Neuronal stem cell (in vitro differentiated cells): ENCODE results near the gene MYO3B.
A peak's percentile ranks its signal among the peaks of the same experiment; 100 is the strongest.

Experiments
- DNase-seq: peaks from one replicate; pipeline ENCODE4 v3.0.0-alpha.2; 2013; ENCODE audit warnings: low spot score
- H2AFZ ChIP-seq: one replicate; pipeline ENCODE4 v1.6.1; 2013; ENCODE audit warnings: mild to moderate bottlenecking, low read length, inconsistent platforms
- H2AK5ac ChIP-seq: 2 replicates; pipeline ENCODE4 v1.6.1; 2013; ENCODE audit warnings: low read depth, mild to moderate bottlenecking, inconsistent platforms, low read length, moderate library complexity, mixed read lengths
- H2BK120ac ChIP-seq: 2 replicates; pipeline ENCODE4 v1.6.1; 2013; ENCODE audit warnings: low read depth, mild to moderate bottlenecking, inconsistent platforms, low read length, moderate library complexity, mixed read lengths
- H2BK12ac ChIP-seq: one replicate; pipeline ENCODE4 v1.6.1; 2013; ENCODE audit warnings: low read length, inconsistent platforms
- H2BK15ac ChIP-seq: 2 replicates; pipeline ENCODE4 v1.6.1; 2013; ENCODE audit warnings: mild to moderate bottlenecking, low read length, inconsistent platforms, mixed read lengths
- H2BK5ac ChIP-seq: one replicate; pipeline ENCODE4 v1.6.1; 2013; ENCODE audit warnings: inconsistent platforms, mild to moderate bottlenecking, low read length, moderate library complexity
- H3K14ac ChIP-seq: one replicate; pipeline ENCODE4 v1.6.1; 2013; ENCODE audit warnings: low read length, inconsistent platforms
- H3K18ac ChIP-seq: 2 replicates; pipeline ENCODE4 v1.6.1; 2013; ENCODE audit warnings: low read length, inconsistent platforms
- H3K23ac ChIP-seq: 2 replicates; pipeline ENCODE4 v1.6.1; 2013; ENCODE audit warnings: low read depth, mild to moderate bottlenecking, mixed read lengths, low read length, inconsistent platforms; ENCODE audit not compliant: poor library complexity
- H3K27ac ChIP-seq: replicated peaks from 3 replicates; pipeline ENCODE4 v1.5.1; 2013; ENCODE audit warnings: low read length, inconsistent platforms
- H3K27me3 ChIP-seq, 3 experiments: 2 replicates each; pipeline ENCODE4 v1.6.1; 2013; ENCODE audit warnings: low read length in 3 of 3, mild to moderate bottlenecking in 2 of 3, inconsistent platforms in 1 of 3, low read depth in 1 of 3, mixed read lengths in 1 of 3, moderate library complexity in 1 of 3; ENCODE audit not compliant: control insufficient read depth in 3 of 3, insufficient read depth in 3 of 3
- H3K36me3 ChIP-seq, 2 donors: replicated peaks in 1 of 2; 2 replicates each; pipeline ENCODE4 v1.6.1; 2013; ENCODE audit warnings: low read length in 2 of 2; ENCODE audit not compliant: control insufficient read depth in 2 of 2, insufficient read depth in 2 of 2
- H3K4ac ChIP-seq: 2 replicates; pipeline ENCODE4 v1.6.1; 2013; ENCODE audit warnings: inconsistent platforms, mild to moderate bottlenecking, low read length, moderate library complexity
- H3K4me1 ChIP-seq, 2 donors: 1 replicate in 1 of 2; 2 replicates in 1 of 2; pipeline ENCODE4 v1.6.1; 2013; ENCODE audit warnings: low read length in 2 of 2, low read depth in 1 of 2; ENCODE audit not compliant: control insufficient read depth in 2 of 2, insufficient read depth in 1 of 2
- H3K4me2 ChIP-seq: one replicate; pipeline ENCODE4 v1.6.1; 2013; ENCODE audit warnings: mild to moderate bottlenecking, low read length, inconsistent platforms; ENCODE audit not compliant: insufficient read depth, poor library complexity, severe bottlenecking
- H3K4me3 ChIP-seq, 2 donors: 2 replicates each; pipeline ENCODE4 v1.5.1; 2013; ENCODE audit warnings: low read length in 2 of 2, mild to moderate bottlenecking in 2 of 2, inconsistent platforms in 1 of 2, moderate library complexity in 1 of 2
- H3K79me1 ChIP-seq: one replicate; pipeline ENCODE4 v1.6.1; 2013; ENCODE audit warnings: low read depth, mild to moderate bottlenecking, inconsistent platforms, low read length, moderate library complexity
- H3K9ac ChIP-seq: one replicate; pipeline ENCODE4 v1.6.1; 2013; ENCODE audit warnings: mild to moderate bottlenecking, low read depth, low read length, inconsistent platforms; ENCODE audit not compliant: poor library complexity
- H3K9me3 ChIP-seq, 2 donors: replicated peaks in 1 of 2; 2 replicates each; pipeline versions ENCODE3 to v1.6.1; 2013; ENCODE audit warnings: low read length in 2 of 2, mild to moderate bottlenecking in 2 of 2, inconsistent platforms in 1 of 2, low read depth in 1 of 2, mixed read lengths in 1 of 2, moderate library complexity in 1 of 2; ENCODE audit not compliant: control insufficient read depth in 2 of 2, insufficient read depth in 1 of 2
- H4K8ac ChIP-seq: one replicate; pipeline ENCODE4 v1.6.1; 2013; ENCODE audit warnings: low read depth, mild to moderate bottlenecking, inconsistent platforms, low read length, moderate library complexity
- H4K91ac ChIP-seq: one replicate; pipeline ENCODE4 v1.6.1; 2013; ENCODE audit warnings: low read length, low read depth, mild to moderate bottlenecking, inconsistent platforms; ENCODE audit not compliant: poor library complexity
- WGBS, 2 donors: extraction: QIAGEN DNeasy Blood & Tissue Kit; methylation state at CpG; one replicate each; pipeline ENCODE4 v1.1.7; 2013; ENCODE audit warnings: missing lambda C conversion rate in 2 of 2, mixed read lengths in 1 of 2; ENCODE audit not compliant: insufficient read length in 2 of 2, insufficient replicate concordance in 1 of 2; ENCODE audit errors: extremely low coverage in 2 of 2; 5-methylcytosine and 5-hydroxymethylcytosine counted together

Gene MYO3B

GRCh38 chr2:170148161-170148560 lies 29.8 kb upstream of the MYO3B start:
- no peak overlapping the region for H3K4ac ChIP-seq
- no peaks in the 10 kb centered on the region for H3K9me3 ChIP-seq
- no peak overlapping the region for H3K14ac ChIP-seq
- no peaks in the 10 kb centered on the region for H3K79me1 ChIP-seq
- H2BK5ac ChIP-seq = no peak overlapping the region
- H2AFZ ChIP-seq = no peak overlapping the region
- no peak overlapping the region for H2BK120ac ChIP-seq
- no peak overlapping the region for H2AK5ac ChIP-seq
- H3K27me3 ChIP-seq = peaks cover 0 to 1% (median 0%) of the 10 kb centered on the region in 3 experiments
- no peak overlapping the region for H3K23ac ChIP-seq
- no peak overlapping the region for H3K27ac ChIP-seq
- no peaks in the 10 kb centered on the region for H3K36me3 ChIP-seq
- H3K4me1 ChIP-seq = no peaks in the 10 kb centered on the region
- H2BK12ac ChIP-seq = no peak overlapping the region
- H4K91ac ChIP-seq = no peak overlapping the region
- H3K4me3 ChIP-seq = no peak overlapping the region
- DNase-seq = no peak
- H4K8ac ChIP-seq = no peak overlapping the region
- no peak overlapping the region for H3K18ac ChIP-seq
- no peak overlapping the region for H2BK15ac ChIP-seq
- no peak overlapping the region for H3K9ac ChIP-seq
- no peak overlapping the region for H3K4me2 ChIP-seq

GRCh38 chr2:170152421-170152820 lies 25.5 kb upstream of the MYO3B start:
- Histone ChIP-seq H3K18ac (no peak overlapping the region), H2AK5ac (no peak overlapping the region), H3K23ac (no peak overlapping the region), H3K4me3 (no peak overlapping the region), H3K36me3 (no peaks in the 10 kb centered on the region), H3K4me1 (no peaks in the 10 kb centered on the region), H3K4ac (no peak overlapping the region), H2BK12ac (no peak overlapping the region), H3K27me3 (peaks cover 0 to 6% (median 0%) of the 10 kb centered on the region in 3 experiments), H2BK15ac (no peak overlapping the region), H3K79me1 (no peaks in the 10 kb centered on the region), H3K9ac (no peak overlapping the region), H4K91ac (no peak overlapping the region), H3K27ac (no peak overlapping the region), H2AFZ (no peak overlapping the region), H2BK5ac (no peak overlapping the region), H4K8ac (no peak overlapping the region), H3K9me3 (no peaks in the 10 kb centered on the region), H3K4me2 (no peak overlapping the region), H2BK120ac (no peak overlapping the region), H3K14ac (no peak overlapping the region)
- DNase-seq = no peak
- no CpG with 5 or more reads among the region's 1 CpG for WGBS, 2 donors

GRCh38 chr2:170155022-170155722 lies 22.8 kb upstream of the MYO3B start:
- no peak overlapping the region for H2BK120ac ChIP-seq
- no peak overlapping the region for H4K91ac ChIP-seq
- no peak overlapping the region for H3K18ac ChIP-seq
- no peak overlapping the region for H3K27ac ChIP-seq
- H3K79me1 ChIP-seq = no peaks in the 10 kb centered on the region
- peaks cover 0 to 6% (median 0%) of the 10 kb centered on the region in 3 experiments for H3K27me3 ChIP-seq
- H3K36me3 ChIP-seq = no peaks in the 10 kb centered on the region
- no peak overlapping the region for H3K14ac ChIP-seq
- peak overlapping the region; percentile 55 for H2AFZ ChIP-seq
- no peaks in the 10 kb centered on the region for H3K4me1 ChIP-seq
- H3K4me3 ChIP-seq = no peak overlapping the region
- no peak overlapping the region for H3K4me2 ChIP-seq
- no peak overlapping the region for H4K8ac ChIP-seq
- no peak for DNase-seq
- WGBS, 2 donors = no CpG with 5 or more reads among the region's 8 CpGs
- H2BK12ac ChIP-seq = no peak overlapping the region
- no peaks in the 10 kb centered on the region for H3K9me3 ChIP-seq
- no peak overlapping the region for H2BK5ac ChIP-seq
- no peak overlapping the region for H3K4ac ChIP-seq
- no peak overlapping the region for H2BK15ac ChIP-seq
- H3K9ac ChIP-seq = no peak overlapping the region
- no peak overlapping the region for H2AK5ac ChIP-seq
- H3K23ac ChIP-seq = no peak overlapping the region

- Histone ChIP-seq H3K27ac (no peak overlapping the region), H2AFZ (no peak overlapping the region), H3K4me2 (no peak overlapping the region), H3K4ac (no peak overlapping the region), H2AK5ac (no peak overlapping the region), H2BK120ac (no peak overlapping the region), H3K23ac (no peak overlapping the region), H3K18ac (no peak overlapping the region), H4K8ac (no peak overlapping the region), H4K91ac (no peak overlapping the region), H3K36me3 (no peaks in the 10 kb centered on the region), H3K9ac (no peak overlapping the region), H2BK15ac (no peak overlapping the region), H3K79me1 (no peaks in the 10 kb centered on the region), H3K9me3 (no peaks in the 10 kb centered on the region), H3K4me3 (no peak overlapping the region), H3K4me1 (no peaks in the 10 kb centered on the region), H2BK5ac (no peak overlapping the region), H2BK12ac (no peak overlapping the region), H3K27me3 (peaks cover 0 to 6% (median 0%) of the 10 kb centered on the region in 3 experiments), H3K14ac (no peak overlapping the region)
- no CpG with 5 or more reads among the region's 7 CpGs for WGBS, 2 donors
- DNase-seq = no peak
Observed at GRCh38 chr2:170155723-170156253, 22.2 kb upstream of the MYO3B start.
